Lower leg skin (tissue), 3 donors: ENCODE measurements around the gene AFF1.

Experiments
- POLR2A ChIP-seq, 2 donors: fragments of 450-650 bp; IDR thresholded peaks; one replicate each; pipeline ENCODE4 v1.6.1; 2016 to 2017; ENCODE audit warnings: antibody characterized with exemption in 2 of 2, mild to moderate bottlenecking in 1 of 2, moderate library complexity in 1 of 2
- TF ChIP-seq, protein P1 (sequence below), 3 donors: fragments of 450-650 bp; IDR thresholded peaks; one replicate each; pipeline ENCODE4 v1.5.1; 2016; ENCODE audit warnings: antibody characterized with exemption in 3 of 3, mild to moderate bottlenecking in 3 of 3, moderate library complexity in 2 of 3

DNA sequence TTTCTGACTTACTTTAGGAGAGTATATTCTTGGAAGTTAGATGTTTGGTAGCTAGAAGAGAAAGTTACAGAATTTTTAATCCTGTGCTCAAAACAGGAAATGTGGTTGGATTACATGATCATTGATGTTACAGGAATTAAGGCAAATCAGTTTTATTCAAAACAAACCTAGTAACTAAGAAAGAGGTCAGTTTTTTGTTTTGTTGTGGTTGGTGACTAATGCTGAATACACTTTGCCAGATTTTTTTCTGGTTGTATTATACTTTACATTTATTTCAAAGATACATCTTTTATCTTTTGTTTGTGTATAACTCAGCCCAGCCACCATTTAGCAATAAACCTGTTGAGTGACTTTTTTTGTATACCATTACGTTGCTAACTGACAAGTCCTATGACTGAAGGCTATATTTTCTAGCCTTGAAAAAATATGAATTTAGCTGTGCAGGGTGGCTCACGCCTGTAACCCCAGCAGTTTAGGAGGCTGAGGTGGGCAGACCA is 168.9 kb downstream of the AFF1 start:
- TF ChIP-seq, protein P1, sequence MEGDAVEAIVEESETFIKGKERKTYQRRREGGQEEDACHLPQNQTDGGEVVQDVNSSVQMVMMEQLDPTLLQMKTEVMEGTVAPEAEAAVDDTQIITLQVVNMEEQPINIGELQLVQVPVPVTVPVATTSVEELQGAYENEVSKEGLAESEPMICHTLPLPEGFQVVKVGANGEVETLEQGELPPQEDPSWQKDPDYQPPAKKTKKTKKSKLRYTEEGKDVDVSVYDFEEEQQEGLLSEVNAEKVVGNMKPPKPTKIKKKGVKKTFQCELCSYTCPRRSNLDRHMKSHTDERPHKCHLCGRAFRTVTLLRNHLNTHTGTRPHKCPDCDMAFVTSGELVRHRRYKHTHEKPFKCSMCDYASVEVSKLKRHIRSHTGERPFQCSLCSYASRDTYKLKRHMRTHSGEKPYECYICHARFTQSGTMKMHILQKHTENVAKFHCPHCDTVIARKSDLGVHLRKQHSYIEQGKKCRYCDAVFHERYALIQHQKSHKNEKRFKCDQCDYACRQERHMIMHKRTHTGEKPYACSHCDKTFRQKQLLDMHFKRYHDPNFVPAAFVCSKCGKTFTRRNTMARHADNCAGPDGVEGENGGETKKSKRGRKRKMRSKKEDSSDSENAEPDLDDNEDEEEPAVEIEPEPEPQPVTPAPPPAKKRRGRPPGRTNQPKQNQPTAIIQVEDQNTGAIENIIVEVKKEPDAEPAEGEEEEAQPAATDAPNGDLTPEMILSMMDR (IDR thresholded peaks at IDR 0.05): no peak
- no peak for TF ChIP-seq POLR2A (IDR thresholded peaks at IDR 0.05)
